ENCODE data around the gene PSMD13.

Gene PSMD13

GRCh38 chr11:205221-206001 lies 31.4 kb upstream of the PSMD13 start:
- DNase-seq: no peak

GRCh38 chr11:206002-206384 lies 30.8 kb upstream of the PSMD13 start:
- no peak for DNase-seq

GRCh38 chr11:206526-207207 lies 30.1 kb upstream of the PSMD13 start:
- DNase-seq: peak; percentile 35

GRCh38 chr11:207208-207862 lies 29.4 kb upstream of the PSMD13 start, which contains the start of the genes BET1L and RIC8A:
Gene BET1L, minus strand, starts transcription at chr11:207399. Its CDS starts 78 bp downstream, at chr11:207321.
Gene RIC8A, plus strand, starts transcription at chr11:207708. Its CDS starts 1,147 bp downstream, at chr11:208855.
- DNase-seq: peak; percentile 98

DNA sequence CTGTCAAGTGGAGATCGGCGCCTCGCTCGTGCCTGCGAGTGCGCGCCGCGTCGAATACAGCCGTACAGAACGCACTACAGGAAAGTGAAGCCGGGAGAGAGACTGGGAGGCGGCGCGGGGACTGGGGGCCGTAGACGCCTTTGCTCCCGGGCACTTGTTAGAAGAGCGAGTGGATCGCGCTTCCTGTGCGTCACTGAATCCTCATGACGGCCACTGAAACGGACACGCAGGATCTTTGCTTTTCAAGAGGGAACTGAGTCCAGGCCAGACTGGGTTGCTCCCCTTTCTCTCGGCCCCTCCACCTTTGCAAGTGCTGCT lies 29.0 kb upstream of the PSMD13 start:
- peak; percentile 70 for DNase-seq

DNA sequence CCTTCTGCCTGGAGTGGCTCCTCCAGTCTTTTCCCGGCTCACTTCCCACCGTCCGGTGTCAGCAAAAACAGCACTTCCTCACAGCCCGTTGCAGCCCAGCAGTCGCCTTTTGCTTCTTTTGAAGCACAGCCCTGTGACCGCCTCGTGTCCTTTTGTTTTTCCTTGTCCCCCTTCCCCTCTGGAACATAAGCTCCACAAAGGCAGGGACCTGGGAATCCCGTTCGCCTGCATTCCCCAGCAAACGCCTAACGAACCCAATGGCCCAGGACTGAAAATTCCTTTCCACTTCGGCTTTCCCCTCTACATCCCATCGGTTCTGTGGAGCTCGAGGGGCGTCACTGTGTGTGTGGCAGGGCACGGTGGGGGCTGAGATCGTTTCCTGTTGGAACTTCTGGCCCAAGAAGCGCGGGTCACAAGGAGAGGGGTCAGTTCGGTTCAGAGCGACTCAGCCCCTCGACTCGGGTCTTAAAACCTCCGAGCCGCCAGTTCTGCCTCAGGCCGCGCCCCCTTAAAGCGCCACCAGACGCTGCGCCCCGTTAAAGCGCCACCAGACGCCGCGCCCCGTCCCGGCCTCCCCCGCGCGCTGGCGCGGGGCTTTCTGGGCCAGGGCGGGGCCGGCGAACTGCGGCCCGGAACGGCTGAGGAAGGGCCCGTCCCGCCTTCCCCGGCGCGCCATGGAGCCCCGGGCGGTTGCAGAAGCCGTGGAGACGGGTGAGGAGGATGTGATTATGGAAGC lies 28.4 kb upstream of the PSMD13 start:
- peak; percentile 91 for DNase-seq

- DNase-seq: no peak
Observed at GRCh38 chr11:208917-209260, 27.9 kb upstream of the PSMD13 start.

- no peak for DNase-seq
Observed at GRCh38 chr11:209275-210121, 27.3 kb upstream of the PSMD13 start.

GRCh38 chr11:210122-210802 lies 26.5 kb upstream of the PSMD13 start:
- DNase-seq: no peak

DNA sequence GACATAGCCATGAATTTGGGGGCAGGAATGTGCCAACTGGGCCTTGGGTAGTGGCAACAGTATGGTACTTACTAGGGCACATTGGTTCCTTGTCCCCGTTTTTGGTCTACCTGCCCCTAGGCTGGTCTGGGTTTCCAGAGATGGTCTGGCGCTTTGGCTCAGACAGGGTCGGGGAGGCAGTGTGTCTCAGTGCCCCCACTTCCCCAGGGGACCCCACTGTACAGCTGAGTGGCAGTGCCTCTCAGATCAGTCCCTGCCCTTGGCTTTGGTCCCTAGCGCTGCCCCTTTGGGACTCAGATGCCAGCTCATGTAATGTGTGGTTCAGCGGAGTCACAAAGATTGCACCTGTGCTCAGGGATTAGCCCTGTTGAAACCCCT lies 26.0 kb upstream of the PSMD13 start:
- DNase-seq: no peak

GRCh38 chr11:211295-211694 lies 25.5 kb upstream of the PSMD13 start:
- no peak for DNase-seq

DNA sequence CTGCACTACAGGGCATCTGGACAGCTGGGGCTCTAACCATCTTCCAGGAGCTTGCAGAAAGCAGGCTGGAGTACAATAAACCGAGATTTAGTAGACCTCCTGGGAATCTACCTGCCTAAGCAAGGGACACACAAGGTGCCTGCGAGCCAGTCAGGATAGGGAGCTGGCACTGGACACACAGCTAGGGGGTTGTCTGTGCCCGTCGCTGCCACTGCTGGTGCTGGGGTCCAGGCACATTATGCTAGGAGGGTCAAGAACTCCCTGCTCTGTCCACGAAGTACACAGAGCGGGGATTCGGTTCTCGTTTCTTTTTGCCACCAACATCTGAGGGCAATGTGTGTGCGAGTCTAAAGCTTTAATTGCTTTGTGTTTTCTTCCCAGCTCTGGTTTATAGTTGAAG lies 25.0 kb upstream of the PSMD13 start:
- DNase-seq: no peak

DNA sequence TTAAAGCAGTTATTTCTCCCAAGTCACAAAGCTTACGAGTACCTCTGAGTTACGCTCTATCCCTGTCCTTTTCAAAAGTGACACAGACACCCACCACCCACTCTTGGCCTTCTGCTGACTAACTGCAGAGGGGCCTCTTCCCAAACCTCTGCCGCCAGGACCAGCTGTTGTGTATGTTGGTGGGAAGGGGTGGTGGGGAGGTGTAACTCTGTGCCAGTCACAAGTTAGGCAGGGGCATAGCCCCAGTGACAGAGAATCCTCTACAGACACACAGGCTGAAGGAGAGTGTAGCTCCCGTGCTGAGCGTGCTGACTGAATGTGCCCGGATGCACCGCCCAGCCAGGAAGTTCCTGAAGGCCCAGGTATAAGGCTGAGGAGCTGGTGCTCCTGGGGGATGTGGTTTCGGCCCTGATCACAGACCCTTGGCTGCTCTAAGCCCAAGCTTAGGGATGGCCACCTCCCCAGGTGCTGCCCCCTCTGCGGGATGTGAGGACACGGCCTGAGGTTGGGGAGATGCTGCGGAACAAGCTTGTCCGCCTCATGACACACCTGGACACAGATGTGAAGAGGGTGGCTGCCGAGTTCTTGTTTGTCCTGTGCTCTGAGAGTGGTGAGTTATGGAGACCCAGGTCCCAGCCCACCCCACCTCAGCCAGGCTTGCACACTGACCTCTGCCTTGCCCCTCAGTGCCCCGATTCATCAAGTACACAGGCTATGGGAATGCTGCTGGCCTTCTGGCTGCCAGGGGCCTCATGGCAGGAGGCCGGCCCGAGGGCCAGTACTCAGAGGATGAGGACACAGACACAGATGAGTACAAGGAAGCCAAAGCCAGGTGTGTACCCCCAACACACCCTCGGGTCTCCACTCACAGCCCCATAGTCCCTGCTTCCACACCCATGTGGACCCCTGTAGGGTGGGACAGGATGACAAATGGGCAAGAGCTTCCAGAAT lies 24.4 kb upstream of the PSMD13 start:
- no peak for DNase-seq

DNA sequence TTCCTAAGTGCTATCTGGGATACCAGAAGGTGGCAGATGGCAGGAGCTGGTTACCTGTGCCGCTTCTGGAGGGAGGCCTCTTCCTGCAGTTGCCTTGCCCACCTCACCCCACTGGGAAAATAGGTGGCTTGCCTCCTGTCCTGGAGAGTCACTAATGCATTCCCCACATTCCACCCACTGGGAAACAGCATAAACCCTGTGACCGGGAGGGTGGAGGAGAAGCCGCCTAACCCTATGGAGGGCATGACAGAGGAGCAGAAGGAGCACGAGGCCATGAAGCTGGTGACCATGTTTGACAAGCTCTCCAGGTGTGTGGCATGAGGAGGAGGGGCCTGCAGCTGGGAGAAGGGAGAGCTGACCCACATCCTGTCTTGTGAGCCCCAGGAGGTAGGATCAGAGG lies 23.7 kb upstream of the PSMD13 start:
- DNase-seq: no peak

GRCh38 chr11:214083-214482 lies 22.7 kb upstream of the PSMD13 start:
- DNase-seq: no peak

DNA sequence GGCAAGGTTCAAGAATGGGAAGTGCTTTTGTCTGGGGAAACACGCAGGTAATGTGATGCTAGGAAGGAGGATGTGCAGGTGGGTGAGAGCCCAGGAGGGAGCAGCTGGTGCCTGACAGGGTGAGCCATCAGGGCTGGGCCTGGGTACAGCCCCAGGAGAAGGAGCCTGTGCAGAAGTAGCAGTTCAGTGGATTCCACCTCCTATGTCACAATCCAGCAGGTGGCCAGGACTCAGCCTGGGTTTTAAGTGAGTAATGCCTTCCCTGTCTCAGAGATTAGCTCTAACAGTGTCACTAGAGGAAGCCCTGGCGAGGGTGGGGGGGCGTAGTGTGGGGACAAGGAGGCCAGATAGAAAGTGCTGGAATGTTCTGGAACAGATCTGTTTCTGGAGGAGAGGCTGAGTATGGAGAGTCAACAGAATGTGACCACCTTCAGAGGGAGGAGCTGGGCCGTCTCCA lies 21.2 kb upstream of the PSMD13 start:
- DNase-seq: no peak

GRCh38 chr11:216081-216974 lies 20.4 kb upstream of the PSMD13 start:
- DNase-seq: no peak

GRCh38 chr11:217704-218103 lies 19.1 kb upstream of the PSMD13 start:
- no peak for DNase-seq

- no peak for DNase-seq
Observed at GRCh38 chr11:218815-219593, 17.8 kb upstream of the PSMD13 start.

Measured in suppressor macrophage treated with lipopolysaccharide for 4 hours (primary cell).